MCF 10A (cell line): Measurements from ENCODE around the gene LPP. TPM values are rescaled to one million over a fixed set of nuclear protein-coding genes. Genes with fewer than 3 reads are reported as not detected.

Experiments
- BruUV-seq: library from RNA; stranded (reverse); fragments of 400-500 nt; replicated peaks from 2 replicates; lab custom pipeline; 2021; lab: Mats Ljungman, UMichigan
- CTCF ChIA-PET: fragments of 300-600 bp; sonication (Branson Sonifier 250); formaldehyde crosslinking; extraction: SDS; loops from one replicate; lab custom pipeline; 2021; ENCODE audit warnings: antibody characterized with exemption, inconsistent platforms; lab: Yijun Ruan, JAX
- POLR2A ChIA-PET: fragments of 300-600, 350-650 bp; sonication (Branson Sonifier 250); formaldehyde crosslinking; extraction: SDS; loops from one replicate; lab custom pipeline; 2020; ENCODE audit warnings: antibody characterized with exemption, inconsistent platforms; lab: Yijun Ruan, JAX
- DNase-seq: peaks from one replicate; pipeline ENCODE4 v3.0.0-alpha.2; 2018; ENCODE audit not compliant: unreplicated experiment
- H3K27ac Mint-ChIP-seq: one replicate; pipeline ENCODE4 v1.8.0; 2022; ENCODE audit warnings: mild to moderate bottlenecking, low read depth, mixed read lengths; ENCODE audit not compliant: unreplicated experiment
- H3K27me3 Mint-ChIP-seq: one replicate; pipeline ENCODE4 v1.8.0; 2022; ENCODE audit warnings: mixed read lengths; ENCODE audit not compliant: insufficient read depth, unreplicated experiment
- H3K36me3 Mint-ChIP-seq: one replicate; pipeline ENCODE4 v1.8.0; 2022; ENCODE audit warnings: mild to moderate bottlenecking, moderate library complexity, mixed read lengths; ENCODE audit not compliant: insufficient read depth, unreplicated experiment
- H3K4me1 Mint-ChIP-seq: one replicate; pipeline ENCODE4 v1.8.0; 2022; ENCODE audit warnings: mixed read lengths; ENCODE audit not compliant: insufficient read depth, unreplicated experiment
- H3K4me3 Mint-ChIP-seq: one replicate; pipeline ENCODE4 v1.8.0; 2022; ENCODE audit warnings: mild to moderate bottlenecking, moderate library complexity, mixed read lengths; ENCODE audit not compliant: unreplicated experiment
- H3K9me3 Mint-ChIP-seq: one replicate; pipeline ENCODE4 v1.8.0; 2022; ENCODE audit warnings: mixed read lengths; ENCODE audit not compliant: unreplicated experiment
- CTCF ChIP-seq: fragments of 200-600 bp; IDR thresholded peaks from one replicate; pipeline ENCODE4 v1.8.0; 2022; ENCODE audit warnings: antibody characterized with exemption, mild to moderate bottlenecking; ENCODE audit not compliant: unreplicated experiment
- intact Hi-C: fragments of 100-400 bp; cut with micrococcal nuclease; formaldehyde crosslinking; loops from 2 replicates; pipeline ENCODE4 v1.14.1; 2022
- total RNA-seq: library from RNA; stranded (reverse); gene quantifications from 2 replicates; pipeline ENCODE4 v1.2.3, GENCODE V29; 2022

Gene LPP
- total RNA-seq, 1 experiment from 2014 or later: 117 TPM

- POLR2A ChIA-PET: no interaction called here
- no TSS peak for BruUV-seq
- TF ChIP-seq CTCF: no peak
- peaks cover 13% of the 10 kb centered on the region for H3K4me1 Mint-ChIP-seq
- DNase-seq: no peak
- CTCF ChIA-PET: interaction anchor here (0.7 kb wide), 1 partner anchor 1082 kb away, joined by 4 read pairs; no protein-coding TSS in a partner anchor
- intact Hi-C loops: no loop called here
- H3K4me3 Mint-ChIP-seq: no peak overlapping the region
- H3K36me3 Mint-ChIP-seq: peaks cover 19% of the 10 kb centered on the region
- no peaks in the 10 kb centered on the region for H3K27me3 Mint-ChIP-seq
- H3K27ac Mint-ChIP-seq: peak overlapping the region; percentile 46
- H3K9me3 Mint-ChIP-seq: no peaks in the 10 kb centered on the region
These were observed 4.4 kb upstream of the LPP start for GRCh38 chr3:188149587-188149986.

- Mint-ChIP-seq H3K36me3 (peaks cover 19% of the 10 kb centered on the region), H3K27me3 (no peaks in the 10 kb centered on the region), H3K4me3 (no peak overlapping the region), H3K9me3 (no peaks in the 10 kb centered on the region), H3K27ac (no peak overlapping the region), H3K4me1 (peaks cover 24% of the 10 kb centered on the region)
- POLR2A ChIA-PET: interaction anchor here (0.9 kb wide), 1 partner anchor 405 kb away, joined by 4 read pairs; the partner anchor contains the start of gene BCL6
- BruUV-seq: no TSS peak
- no peak for DNase-seq
- CTCF ChIA-PET: interaction anchor here (0.7 kb wide), 2 partner anchors 26 to 401 kb away, joined by 4 to 5 read pairs; no protein-coding TSS in a partner anchor
- intact Hi-C loops: loop anchor here (5.0 to 10.0 kb wide), 5 partner anchors 36 to 801 kb away; no protein-coding TSS in a partner anchor
- TF ChIP-seq CTCF: no peak
These were observed 3.0 kb upstream of the LPP start for GRCh38 chr3:188150982-188151381.

- Mint-ChIP-seq H3K27me3 (no peaks in the 10 kb centered on the region), H3K36me3 (peaks cover 19% of the 10 kb centered on the region), H3K9me3 (no peaks in the 10 kb centered on the region), H3K4me3 (no peak overlapping the region), H3K27ac (no peak overlapping the region), H3K4me1 (peaks cover 28% of the 10 kb centered on the region)
- intact Hi-C loops: loop anchor here (5.0 to 10.0 kb wide), 5 partner anchors 36 to 801 kb away; no protein-coding TSS in a partner anchor
- ChIA-PET POLR2A (no interaction called here), CTCF (no interaction called here)
- TF ChIP-seq CTCF: no peak
- DNase-seq: no peak
- no TSS peak for BruUV-seq
These were observed 2.5 kb upstream of the LPP start for GRCh38 chr3:188151438-188151837.

- Mint-ChIP-seq H3K27me3 (no peaks in the 10 kb centered on the region), H3K9me3 (no peaks in the 10 kb centered on the region), H3K27ac (peak overlapping the region; percentile 96), H3K4me1 (peaks cover 37% of the 10 kb centered on the region), H3K4me3 (peak overlapping the region; percentile 90), H3K36me3 (peaks cover 25% of the 10 kb centered on the region)
- TF ChIP-seq CTCF: no peak
- BruUV-seq: TSS peak; percentile 86
- intact Hi-C loops: loop anchor here (1.0 to 10.0 kb wide), 7 partner anchors 34 to 799 kb away; partner anchors contain the start of gene BCL6
- peak; percentile 77 for DNase-seq
- ChIA-PET POLR2A (interaction anchor here (0.6 to 3.9 kb wide), 33 partner anchors 9 to 801 kb away, joined by 3 to 64 read pairs (median 6); partner anchors contain the start of gene BCL6), CTCF (interaction anchor here (0.6 to 2.5 kb wide), 5 partner anchors 16 to 764 kb away, joined by 3 to 12 read pairs (median 3); no protein-coding TSS in a partner anchor)
These were observed 1.1 kb upstream of the LPP start for GRCh38 chr3:188152660-188153436.
